GM12873 (cell line): ENCODE results near the gene TTC1.
A peak's percentile ranks its signal among the peaks of the same experiment; 100 is the strongest.

ENCODE experiments used
- TF ChIP-seq, protein P1 (sequence below): IDR thresholded peaks from 2 replicates; pipeline ENCODE4 v1.5.1; 2012; ENCODE audit warnings: low read depth, mild to moderate bottlenecking, moderate library complexity, low read length, control low read depth; ENCODE audit not compliant: insufficient read depth; ENCODE audit errors: missing control alignments

TTC1 gene

DNA sequence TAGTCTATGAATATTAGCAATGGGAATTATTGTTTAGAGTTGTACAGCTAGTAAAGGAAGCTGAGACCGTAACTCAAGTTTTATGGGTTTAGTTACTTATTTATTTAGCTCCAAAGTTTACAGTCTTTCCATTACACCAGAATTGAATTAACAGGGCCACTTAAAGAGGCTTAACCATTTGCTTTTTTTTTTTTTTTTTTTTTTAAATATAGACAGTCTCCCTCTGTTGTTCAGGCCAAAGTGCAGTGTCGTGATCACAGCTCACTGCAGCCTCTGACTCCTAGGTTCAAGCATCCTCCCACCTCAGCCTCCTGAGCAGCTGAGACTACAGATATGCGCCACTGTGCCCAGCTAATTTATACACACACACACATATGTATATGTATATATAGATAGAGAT, 1.4 kb upstream of the TTC1 start:
- TF ChIP-seq, protein P1, sequence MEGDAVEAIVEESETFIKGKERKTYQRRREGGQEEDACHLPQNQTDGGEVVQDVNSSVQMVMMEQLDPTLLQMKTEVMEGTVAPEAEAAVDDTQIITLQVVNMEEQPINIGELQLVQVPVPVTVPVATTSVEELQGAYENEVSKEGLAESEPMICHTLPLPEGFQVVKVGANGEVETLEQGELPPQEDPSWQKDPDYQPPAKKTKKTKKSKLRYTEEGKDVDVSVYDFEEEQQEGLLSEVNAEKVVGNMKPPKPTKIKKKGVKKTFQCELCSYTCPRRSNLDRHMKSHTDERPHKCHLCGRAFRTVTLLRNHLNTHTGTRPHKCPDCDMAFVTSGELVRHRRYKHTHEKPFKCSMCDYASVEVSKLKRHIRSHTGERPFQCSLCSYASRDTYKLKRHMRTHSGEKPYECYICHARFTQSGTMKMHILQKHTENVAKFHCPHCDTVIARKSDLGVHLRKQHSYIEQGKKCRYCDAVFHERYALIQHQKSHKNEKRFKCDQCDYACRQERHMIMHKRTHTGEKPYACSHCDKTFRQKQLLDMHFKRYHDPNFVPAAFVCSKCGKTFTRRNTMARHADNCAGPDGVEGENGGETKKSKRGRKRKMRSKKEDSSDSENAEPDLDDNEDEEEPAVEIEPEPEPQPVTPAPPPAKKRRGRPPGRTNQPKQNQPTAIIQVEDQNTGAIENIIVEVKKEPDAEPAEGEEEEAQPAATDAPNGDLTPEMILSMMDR: no peak

DNA sequence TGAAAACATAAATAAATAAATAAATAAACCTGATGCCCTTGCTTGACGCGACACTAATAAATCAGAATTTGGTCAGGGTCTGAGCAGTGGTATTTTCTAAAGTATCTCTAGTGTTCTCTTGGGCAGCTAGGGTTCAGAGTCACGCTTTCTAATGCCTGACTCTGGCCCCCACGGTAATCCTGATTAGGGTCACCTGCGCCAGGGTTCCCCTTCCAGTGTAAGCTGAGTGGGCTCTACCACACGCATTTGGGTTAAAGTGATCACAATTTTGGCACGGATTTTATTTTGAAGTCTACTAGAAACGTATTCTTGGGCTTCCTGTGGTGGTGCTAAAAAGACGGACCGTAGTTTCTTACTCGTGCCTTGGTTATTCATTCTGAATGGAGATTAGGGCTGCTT, 651 bp downstream of the TTC1 start:
- TF ChIP-seq, protein P1: no peak

DNA sequence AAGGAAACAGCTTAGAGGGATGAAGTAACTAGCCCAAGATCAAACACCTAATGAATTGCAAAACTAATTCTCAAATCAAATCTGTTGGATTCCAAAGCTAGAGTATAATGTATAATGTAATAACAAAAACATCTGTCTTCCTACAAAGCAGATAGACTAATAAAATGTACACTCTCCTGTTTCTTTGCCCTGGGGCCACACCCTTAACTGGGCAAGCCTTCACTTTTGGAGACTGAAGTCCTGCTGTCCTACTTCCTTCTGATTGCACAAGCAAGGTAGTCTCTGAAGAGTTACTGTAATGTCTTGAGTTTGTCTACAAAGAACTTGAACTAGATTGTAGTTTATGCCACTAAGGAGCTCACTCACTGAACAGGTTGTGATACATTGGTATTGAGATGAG, 2.5 kb downstream of the TTC1 start:
- TF ChIP-seq, protein P1: no peak

DNA sequence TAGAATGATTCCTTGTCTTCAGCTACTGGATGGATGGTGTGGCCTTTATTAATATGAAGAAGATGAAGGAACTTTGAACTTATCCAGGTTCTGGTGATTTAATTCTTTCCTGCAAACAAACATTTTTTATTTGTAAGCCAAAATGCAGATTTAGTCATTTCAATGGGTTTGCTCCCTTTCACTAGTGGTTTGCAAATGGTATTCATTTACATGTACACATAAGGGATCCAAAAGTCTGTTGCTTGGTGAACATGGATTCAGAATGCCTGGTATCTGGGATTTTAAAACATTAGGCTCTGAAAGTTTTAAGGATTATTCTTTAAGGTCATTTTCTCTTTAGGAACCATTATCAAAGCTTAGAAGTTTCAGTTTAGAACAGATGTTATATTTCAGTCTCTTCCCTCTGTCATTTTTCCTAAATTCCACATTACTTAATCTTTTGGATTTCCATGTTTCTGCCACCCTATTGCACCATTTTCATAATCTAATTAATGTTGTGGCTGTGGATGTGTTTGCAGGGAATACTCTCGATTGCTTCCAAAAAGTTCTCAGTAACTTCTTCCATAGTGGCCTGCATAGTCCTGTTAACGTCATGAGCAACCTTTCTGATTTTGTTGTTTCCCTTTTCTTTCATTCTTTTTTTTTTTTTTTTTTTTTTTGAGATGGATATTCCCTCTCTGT, 10.1 kb downstream of the TTC1 start:
- TF ChIP-seq, protein P1: no peak

DNA sequence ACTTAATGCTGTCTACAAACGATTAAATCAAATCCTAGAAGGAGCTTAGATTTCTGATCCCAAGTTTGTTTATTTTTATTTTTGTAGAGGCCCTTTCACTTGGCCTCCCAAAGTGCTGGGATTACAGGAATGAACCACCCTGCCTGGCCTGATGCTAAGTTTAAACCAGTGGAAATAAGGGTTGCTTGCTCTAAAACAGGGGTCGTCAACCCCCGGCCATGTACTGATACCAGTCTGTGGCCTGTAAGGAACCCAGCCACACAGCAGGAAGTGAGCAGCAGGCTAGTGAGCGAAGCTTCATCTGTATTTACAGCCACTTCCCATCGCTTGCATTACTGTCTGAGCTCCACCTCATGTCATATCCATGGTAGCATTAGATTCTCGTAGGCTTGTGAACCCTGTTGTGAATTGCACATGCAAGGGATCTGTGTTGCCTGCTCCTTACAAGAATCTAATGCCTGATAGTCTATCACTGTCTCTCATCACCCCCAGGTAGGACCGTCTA, 11.4 kb downstream of the TTC1 start:
- TF ChIP-seq, protein P1: no peak

DNA sequence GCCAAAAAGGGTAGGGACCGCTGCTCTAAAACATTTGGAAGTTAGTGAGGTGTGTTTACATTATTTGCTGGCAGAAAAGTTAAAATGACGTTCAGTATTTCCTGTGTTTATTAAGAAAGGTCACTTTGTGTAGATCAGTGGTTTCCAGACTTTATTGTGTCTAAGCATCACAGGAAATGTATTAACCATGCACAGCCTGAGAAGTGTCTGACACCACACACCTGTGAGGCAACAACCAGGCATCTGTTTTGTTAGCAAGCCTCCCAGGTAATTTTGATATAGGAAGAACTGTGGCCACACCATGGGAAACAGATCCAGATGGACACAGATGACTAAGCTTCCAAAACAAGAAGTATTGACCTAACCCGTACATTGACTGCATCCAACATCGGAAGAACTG, 12.0 kb downstream of the TTC1 start:
- TF ChIP-seq, protein P1: no peak

DNA sequence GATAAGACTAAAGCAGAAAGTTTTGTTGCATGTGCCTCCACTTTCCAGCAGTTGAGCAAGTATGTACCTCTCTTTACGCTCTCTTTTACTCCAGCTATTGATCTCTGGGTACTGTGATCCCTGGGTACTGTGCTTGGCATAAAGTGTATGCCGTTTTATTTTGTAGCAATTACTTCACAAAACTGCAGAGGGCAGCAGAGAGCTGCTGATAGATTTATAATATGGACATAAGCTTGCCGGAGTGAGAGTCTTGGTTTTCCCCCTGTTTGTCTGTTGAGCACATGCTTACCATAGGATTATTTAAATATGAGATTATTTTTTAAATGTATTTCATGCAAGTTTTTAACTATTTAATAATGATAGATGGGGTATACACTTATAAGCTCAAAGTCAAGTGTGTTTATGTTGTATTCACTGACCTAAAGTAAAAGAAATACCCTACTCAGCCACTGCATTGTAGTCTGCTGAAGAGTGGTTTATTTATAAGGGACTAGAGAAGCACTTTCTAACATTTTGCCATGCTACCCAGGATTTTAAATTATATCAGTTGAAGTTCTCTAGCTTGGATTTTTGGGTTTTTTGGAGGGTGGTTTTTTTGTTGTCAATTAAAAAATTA, 13.0 kb downstream of the TTC1 start:
- TF ChIP-seq, protein P1: peak; percentile 72
